H1 (cell line): ENCODE measurements around the gene TFRC. TPM values are rescaled to one million over a fixed set of nuclear protein-coding genes. Genes with fewer than 3 reads are reported as not detected.

Experiments used
- CTBP2 ChIP-seq: IDR thresholded peaks from 2 replicates; pipeline ENCODE4 v1.7.0; 2011; ENCODE audit warnings: borderline replicate concordance, mild to moderate bottlenecking, moderate library complexity, mixed read lengths, low read length; ENCODE audit not compliant: insufficient read depth, insufficient read length
- POLR2A ChIP-seq, 2 experiments: IDR thresholded peaks; 1 replicate in 1 of 2; 2 replicates in 1 of 2; pipeline ENCODE4 v1.6.1; 2011; ENCODE audit warnings: low read depth in 2 of 2, low read length in 2 of 2, mild to moderate bottlenecking in 2 of 2; ENCODE audit errors: control extremely low read depth in 1 of 2
- RBBP5 ChIP-seq: IDR thresholded peaks from 2 replicates; pipeline ENCODE4 v1.7.1; 2012; ENCODE audit warnings: low read depth, mild to moderate bottlenecking, inconsistent platforms, low read length, moderate library complexity, borderline replicate concordance
- SIX5 ChIP-seq: IDR thresholded peaks from 2 replicates; pipeline ENCODE4 v1.6.1; 2011; ENCODE audit warnings: mild to moderate bottlenecking, low read depth, low read length
- SP1 ChIP-seq: IDR thresholded peaks from 2 replicates; pipeline ENCODE4 v1.6.1; 2011; ENCODE audit warnings: low read depth, low read length
- SRF ChIP-seq: IDR thresholded peaks from 2 replicates; pipeline ENCODE4 v1.6.1; 2011; ENCODE audit warnings: mild to moderate bottlenecking, low read depth, low read length, moderate library complexity
- polyA plus RNA-seq, 7 experiments: library from polyadenylated mRNA; depleted of rRNA in 3 of 7; stranded (reverse) in 5 of 7; unstranded in 2 of 7; fragments of >200 nt in 5 of 7; fragments of 200-250 nt in 2 of 7; gene quantifications; 1 replicate in 5 of 7; 2 replicates in 1 of 7; 4 replicates in 1 of 7; pipeline versions ENCODE4 v1.2.1 to v1.2.3, GENCODE V29; 2011 to 2013; ENCODE audit warnings: missing spikeins in 2 of 7, mixed read lengths in 2 of 7
- total RNA-seq: library from RNA; stranded (reverse); fragmentation: NEBNext Ultra II Directional; extraction: Animal tissue kit (Norgen Biotek cat#: 25700); gene quantifications from 2 replicates; pipeline ENCODE4 v1.2.1, GENCODE V29; 2021

The TFRC gene
- total and polyA plus RNA-seq, 2 of the 8 experiments (the other 6 are each of a cell fraction or from before 2014, with no cell fraction given), result 67.3 to 161 TPM

GRCh38 chr3:196053487-196053886, 28.4 kb downstream of the TFRC start (continued):
- TF ChIP-seq SIX5, result no peak
- TF ChIP-seq SP1, result no peak
- no peak for TF ChIP-seq SRF
- TF ChIP-seq RBBP5, result no peak
- TF ChIP-seq CTBP2, result no peak
- TF ChIP-seq POLR2A (IDR thresholded peaks at IDR 0.05; ENCODE audit: control extremely low read depth in 1 of 2, low read depth in 2 of 2, low read length in 2 of 2), result no peak
